DOHH2 (cell line): ENCODE results near the gene FMNL2.

Source experiments
- H3F3A ChIP-seq: fragments of 200-600 bp; sonication (generic), shearing (Covaris generic); 2 replicates; pipeline ENCODE4 v1.6.0; 2016; ENCODE audit warnings: antibody characterized with exemption, mild to moderate bottlenecking; ENCODE audit not compliant: control insufficient read depth, insufficient read depth
- H3K27ac ChIP-seq: fragments of 200-600 bp; sonication (generic); 2 replicates; pipeline ENCODE4 v1.5.1; 2014; ENCODE audit warnings: low read depth, mild to moderate bottlenecking, low read length, moderate library complexity
- H3K27me3 ChIP-seq: fragments of 200-600 bp; sonication (generic); 2 replicates; pipeline ENCODE4 v1.6.1; 2014; ENCODE audit warnings: mild to moderate bottlenecking, low read length, mixed read lengths; ENCODE audit not compliant: control insufficient read depth
- H3K36me3 ChIP-seq: fragments of 200-600 bp; sonication (generic); 2 replicates; pipeline ENCODE4 v1.6.1; 2014; ENCODE audit warnings: mild to moderate bottlenecking, low read length, moderate library complexity, mixed read lengths; ENCODE audit not compliant: control insufficient read depth
- H3K4me1 ChIP-seq: fragments of 200-600 bp; sonication (generic); 2 replicates; pipeline ENCODE4 v1.6.1; 2014; ENCODE audit warnings: mild to moderate bottlenecking, low read length, mixed read lengths; ENCODE audit not compliant: control insufficient read depth
- H3K4me2 ChIP-seq: fragments of 200-600 bp; sonication (generic); 2 replicates; pipeline ENCODE4 v1.6.0; 2014; ENCODE audit warnings: mild to moderate bottlenecking, low read length, moderate library complexity
- H3K4me3 ChIP-seq: fragments of 200-600 bp; sonication (generic); 2 replicates; pipeline ENCODE4 v1.5.1; 2014; ENCODE audit warnings: mild to moderate bottlenecking, low read length, mixed read lengths
- H3K79me2 ChIP-seq: fragments of 200-600 bp; sonication (generic); 2 replicates; pipeline ENCODE4 v1.6.1; 2014; ENCODE audit warnings: mild to moderate bottlenecking, low read length, mixed read lengths; ENCODE audit not compliant: control insufficient read depth
- H3K9me2 ChIP-seq: fragments of 200-600 bp; sonication (generic); replicated peaks from 2 replicates; pipeline ENCODE4 v1.6.1; 2014; ENCODE audit warnings: mild to moderate bottlenecking, low read length, mixed read lengths; ENCODE audit not compliant: control insufficient read depth
- H3K9me3 ChIP-seq: fragments of 200-600 bp; sonication (generic); 2 replicates; pipeline ENCODE4 v1.6.1; 2014; ENCODE audit warnings: antibody characterized with exemption, low read length, mixed read lengths; ENCODE audit not compliant: control insufficient read depth, insufficient read depth
- H4K20me1 ChIP-seq: fragments of 200-600 bp; sonication (generic); 2 replicates; pipeline ENCODE4 v1.6.0; 2014; ENCODE audit warnings: low read depth, mild to moderate bottlenecking, antibody characterized with exemption, low read length, moderate library complexity; ENCODE audit not compliant: control insufficient read depth, insufficient read depth
- CTCF ChIP-seq: fragments of 200-600 bp; sonication (generic); IDR thresholded peaks from one replicate; pipeline ENCODE4 v1.5.1; 2014; ENCODE audit warnings: antibody characterized with exemption, mild to moderate bottlenecking, low read depth, low read length; ENCODE audit not compliant: poor library complexity, severe bottlenecking
- EZH2phosphoT487 ChIP-seq: fragments of 200-600 bp; sonication (generic); IDR thresholded peaks from 2 replicates; pipeline ENCODE4 v1.6.1; 2017; ENCODE audit warnings: borderline replicate concordance, mild to moderate bottlenecking, antibody characterized with exemption, low read length, moderate library complexity, mixed read lengths

The FMNL2 gene

GRCh38 chr2:152627351-152627957 lies 292.5 kb downstream of the FMNL2 start:
- Histone ChIP-seq H3K79me2 (no peaks in the 10 kb centered on the region), H3F3A (no peaks in the 10 kb centered on the region), H3K36me3 (no peaks in the 10 kb centered on the region), H3K4me1 (no peaks in the 10 kb centered on the region), H3K4me3 (no peak overlapping the region), H3K27ac (no peak overlapping the region), H3K4me2 (no peak overlapping the region), H3K9me2 (no peaks in the 10 kb centered on the region), H3K27me3 (peaks cover 9% of the 10 kb centered on the region), H3K9me3 (no peaks in the 10 kb centered on the region), H4K20me1 (no peaks in the 10 kb centered on the region)
- no peak for TF ChIP-seq EZH2phosphoT487
- TF ChIP-seq CTCF, result no peak

- H3K27me3 ChIP-seq, result peaks cover 12% of the 10 kb centered on the region
- H3K4me2 ChIP-seq, result no peak overlapping the region
- no peaks in the 10 kb centered on the region for H4K20me1 ChIP-seq
- H3K9me2 ChIP-seq, result no peaks in the 10 kb centered on the region
- H3K27ac ChIP-seq, result no peak overlapping the region
- H3F3A ChIP-seq, result no peaks in the 10 kb centered on the region
- no peaks in the 10 kb centered on the region for H3K36me3 ChIP-seq
- no peaks in the 10 kb centered on the region for H3K4me1 ChIP-seq
- no peaks in the 10 kb centered on the region for H3K79me2 ChIP-seq
- H3K4me3 ChIP-seq, result no peak overlapping the region
- TF ChIP-seq CTCF (no peak), EZH2phosphoT487 (no peak)
- no peaks in the 10 kb centered on the region for H3K9me3 ChIP-seq
Observed at GRCh38 chr2:152629202-152629601, 294.2 kb downstream of the FMNL2 start.

DNA sequence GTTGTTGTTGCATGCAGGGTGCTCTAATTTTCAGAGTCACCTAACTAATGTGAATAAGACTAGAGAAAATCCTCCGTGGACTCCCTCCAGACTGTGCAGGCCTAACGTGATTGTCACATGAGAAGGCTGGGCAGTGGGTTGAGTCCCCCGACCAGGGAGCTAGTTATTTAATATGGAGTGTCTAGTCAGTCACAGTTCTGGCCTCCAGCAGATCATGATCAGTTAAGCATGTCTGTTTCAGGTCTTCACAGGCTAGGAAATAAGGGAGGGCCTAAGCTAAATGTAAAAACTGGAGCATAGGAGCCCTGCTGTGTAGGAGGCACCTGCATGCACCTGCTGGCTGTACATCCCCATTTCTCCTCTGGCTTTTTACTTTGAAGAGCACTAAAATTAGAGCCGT lies 295.5 kb downstream of the FMNL2 start:
- Histone ChIP-seq H4K20me1 (no peaks in the 10 kb centered on the region), H3K27ac (no peak overlapping the region), H3K27me3 (peaks cover 12% of the 10 kb centered on the region), H3K9me2 (no peaks in the 10 kb centered on the region), H3K9me3 (no peaks in the 10 kb centered on the region), H3K36me3 (no peaks in the 10 kb centered on the region), H3F3A (no peaks in the 10 kb centered on the region), H3K79me2 (no peaks in the 10 kb centered on the region), H3K4me2 (no peak overlapping the region), H3K4me3 (no peak overlapping the region), H3K4me1 (no peaks in the 10 kb centered on the region)
- no peak for TF ChIP-seq EZH2phosphoT487
- no peak for TF ChIP-seq CTCF
